Hypothalamus (tissue), 51 donors: ENCODE data around the gene PLCL2.
"Not testable (repeated sequence)": the region's sequence is repeated elsewhere in the genome, so short reads cannot be mapped to it uniquely, and the experiment has no call there.

ENCODE experiments used
- DNase-seq, 51 donors: peaks; one replicate each; lab custom pipeline; 2025; lab: John Stamatoyannopoulos, UW

PLCL2 gene

GRCh38 chr3:17094551-17094950, 209.8 kb downstream of the PLCL2 start:
- DNase-seq, result no peak

- no peak for DNase-seq
These were observed 218.8 kb downstream of the PLCL2 start for GRCh38 chr3:17103579-17103978.

GRCh38 chr3:17106801-17107200, 222.0 kb downstream of the PLCL2 start:
- not testable (repeated sequence) for DNase-seq

GRCh38 chr3:17110660-17111396, 226.1 kb downstream of the PLCL2 start:
- no peak for DNase-seq

GRCh38 chr3:17111586-17111985, 226.8 kb downstream of the PLCL2 start:
- no peak for DNase-seq

GRCh38 chr3:17115186-17115585, 230.4 kb downstream of the PLCL2 start:
- DNase-seq, result no peak

GRCh38 chr3:17116007-17116600, 231.3 kb downstream of the PLCL2 start:
- no peak for DNase-seq

GRCh38 chr3:17118771-17119170, 234.0 kb downstream of the PLCL2 start:
- no peak for DNase-seq

- DNase-seq, result no peak
These were observed 234.7 kb downstream of the PLCL2 start for GRCh38 chr3:17119201-17120072.

- DNase-seq, result no peak
These were observed 235.4 kb downstream of the PLCL2 start for GRCh38 chr3:17120115-17120514.

GRCh38 chr3:17121336-17121735, 236.6 kb downstream of the PLCL2 start:
- no peak for DNase-seq

GRCh38 chr3:17122758-17123157, 238.0 kb downstream of the PLCL2 start:
- no peak for DNase-seq

- DNase-seq, result no peak
These were observed 241.1 kb downstream of the PLCL2 start for GRCh38 chr3:17125738-17126442.

GRCh38 chr3:17128671-17129070, 243.9 kb downstream of the PLCL2 start:
- DNase-seq, result not testable (repeated sequence)

- DNase-seq, result no peak
These were observed 244.8 kb downstream of the PLCL2 start for GRCh38 chr3:17129556-17129955.

GRCh38 chr3:17130956-17131355, 246.2 kb downstream of the PLCL2 start:
- DNase-seq, result no peak

GRCh38 chr3:17132286-17133115, 247.7 kb downstream of the PLCL2 start:
- no peak for DNase-seq

GRCh38 chr3:17133632-17134545, 249.1 kb downstream of the PLCL2 start:
- no peak for DNase-seq

GRCh38 chr3:17135696-17136095, 250.9 kb downstream of the PLCL2 start:
- DNase-seq, result no peak
